OCI-M2 (cell line): ENCODE measurements around the gene CDC20B.
"Not testable (repeated sequence)": the region's sequence is repeated elsewhere in the genome, so short reads cannot be mapped to it uniquely, and the experiment has no call there.

ENCODE experiments used
- DNase-seq: peaks from one replicate; lab custom pipeline; 2025; ENCODE audit not compliant: unreplicated experiment; lab: John Stamatoyannopoulos, UW

The CDC20B gene

GRCh38 chr5:55104946-55105701 is 67.9 kb downstream of the CDC20B start:
- no peak for DNase-seq

GRCh38 chr5:55104036-55104772 is 68.8 kb downstream of the CDC20B start:
- DNase-seq = no peak

GRCh38 chr5:55102348-55102747 is 70.6 kb downstream of the CDC20B start, which contains the start of gene GZMA:
TSS of gene GZMA (plus strand) at chr5:55102646. CDS start at chr5:55102683, 37 bp downstream.
- DNase-seq = no peak

- no peak for DNase-seq
Observed at GRCh38 chr5:55101556-55102276, 71.3 kb downstream of the CDC20B start.

GRCh38 chr5:55101148-55101547 is 71.8 kb downstream of the CDC20B start:
- not testable (repeated sequence) for DNase-seq

- no peak for DNase-seq
Observed at GRCh38 chr5:55096861-55097260, 76.1 kb downstream of the CDC20B start.

GRCh38 chr5:55096182-55096581 is 76.8 kb downstream of the CDC20B start:
- DNase-seq = no peak

- not testable (repeated sequence) for DNase-seq
Observed at GRCh38 chr5:55091011-55091410, 82.0 kb downstream of the CDC20B start.

- not testable (repeated sequence) for DNase-seq
Observed at GRCh38 chr5:55089301-55089700, 83.7 kb downstream of the CDC20B start.

GRCh38 chr5:55081541-55081940 is 91.4 kb downstream of the CDC20B start:
- DNase-seq = no peak

GRCh38 chr5:55073211-55073610 is 99.8 kb downstream of the CDC20B start:
- DNase-seq = no peak

- DNase-seq = no peak
Observed at GRCh38 chr5:55072666-55073065, 100.3 kb downstream of the CDC20B start.

- no peak for DNase-seq
Observed at GRCh38 chr5:55071413-55071812, 101.6 kb downstream of the CDC20B start.

- no peak for DNase-seq
Observed at GRCh38 chr5:55070968-55071367, 102.0 kb downstream of the CDC20B start.

GRCh38 chr5:55066277-55066676 is 106.7 kb downstream of the CDC20B start:
- DNase-seq = no peak

GRCh38 chr5:55064523-55064922 is 108.5 kb downstream of the CDC20B start:
- no peak for DNase-seq

GRCh38 chr5:55063899-55064298 is 109.1 kb downstream of the CDC20B start:
- DNase-seq = no peak

GRCh38 chr5:55063220-55063863 is 109.6 kb downstream of the CDC20B start:
- DNase-seq = no peak
